HG03064 (cell line): Measurements from ENCODE around the gene NSMF.

Source experiments
- ATAC-seq: cut with Tn5 transposase; IDR thresholded peaks from one replicate; pipeline ENCODE4 v1.9.1; 2021; ENCODE audit warnings: low read depth; ENCODE audit not compliant: unreplicated experiment

Gene NSMF

GRCh38 chr9:137398561-137399468 lies 60.3 kb downstream of the NSMF start:
- ATAC-seq: no peak

DNA sequence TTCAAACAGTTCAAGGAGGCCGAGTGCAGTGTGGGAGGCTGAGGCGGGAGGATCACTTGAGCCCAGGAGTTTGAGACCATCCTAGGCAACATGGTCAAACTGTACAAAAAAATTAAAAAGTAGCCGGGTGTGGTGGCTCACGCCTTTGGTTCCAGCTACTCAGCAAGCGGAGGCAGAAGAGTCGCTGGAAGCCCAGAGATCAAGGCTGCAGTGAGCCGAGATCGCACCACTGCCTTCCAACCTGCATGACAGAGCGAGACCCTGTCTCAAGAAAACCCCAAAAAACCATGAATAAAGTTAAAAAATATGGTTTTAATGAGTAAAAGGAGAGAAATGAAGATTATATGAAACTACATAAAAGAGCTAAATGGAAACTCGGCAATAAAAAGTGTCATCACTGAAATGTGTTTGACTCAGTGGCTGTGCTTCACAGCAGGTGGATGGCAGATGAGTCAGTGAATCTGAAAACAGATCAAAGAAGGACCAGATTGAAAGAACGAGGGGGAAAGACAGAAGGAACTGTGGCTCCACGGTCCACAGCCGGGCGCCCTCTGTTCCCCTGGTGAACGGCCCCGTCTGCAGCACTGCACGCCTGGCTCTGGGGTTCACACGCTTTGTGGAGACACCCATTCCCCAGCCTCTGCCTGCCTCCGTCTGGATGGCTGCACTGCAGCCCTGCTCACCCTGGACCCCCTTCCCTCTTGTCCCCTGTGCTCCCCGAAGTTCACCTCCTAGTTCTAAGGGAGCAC lies 61.3 kb downstream of the NSMF start:
- ATAC-seq: no peak
